ENCODE data around the gene GOLGA8B.
"Not testable (repeated sequence)": the region's sequence is repeated elsewhere in the genome, so short reads cannot be mapped to it uniquely, and the experiment has no call there.

The GOLGA8B gene

GRCh38 chr15:34597316-34597715, 13.9 kb upstream of the GOLGA8B start:
- no peak for DNase-seq (ENCODE audit: low read depth)

DNA sequence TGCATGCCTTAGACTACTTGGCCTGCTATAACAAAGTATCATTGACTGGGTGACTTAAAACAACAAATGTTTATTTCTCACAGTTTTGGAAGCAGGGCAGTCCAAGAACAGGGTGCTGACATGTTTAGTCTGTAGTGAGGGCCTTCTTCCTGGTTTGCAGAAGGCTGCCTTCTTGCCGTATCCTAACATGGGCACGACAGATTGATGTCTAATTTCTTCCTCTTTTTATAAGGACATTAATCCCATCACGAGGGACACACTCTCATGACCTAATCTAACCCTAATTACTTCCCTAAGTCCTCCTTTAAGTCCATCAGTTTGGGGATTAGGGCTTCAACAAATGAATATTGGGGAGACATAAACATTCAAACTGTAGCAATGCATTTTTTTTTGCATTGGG, 10.9 kb upstream of the GOLGA8B start:
- DNase-seq (ENCODE audit: low read depth), result no peak

GRCh38 chr15:34591306-34591705, 7.9 kb upstream of the GOLGA8B start:
- DNase-seq (ENCODE audit: low read depth), result no peak

- DNase-seq (ENCODE audit: low read depth), result peak; percentile 52
Observed at GRCh38 chr15:34588046-34588674, 4.7 kb upstream of the GOLGA8B start.

GRCh38 chr15:34585966-34586365, 2.5 kb upstream of the GOLGA8B start:
- DNase-seq (ENCODE audit: low read depth), result not testable (repeated sequence)

DNA sequence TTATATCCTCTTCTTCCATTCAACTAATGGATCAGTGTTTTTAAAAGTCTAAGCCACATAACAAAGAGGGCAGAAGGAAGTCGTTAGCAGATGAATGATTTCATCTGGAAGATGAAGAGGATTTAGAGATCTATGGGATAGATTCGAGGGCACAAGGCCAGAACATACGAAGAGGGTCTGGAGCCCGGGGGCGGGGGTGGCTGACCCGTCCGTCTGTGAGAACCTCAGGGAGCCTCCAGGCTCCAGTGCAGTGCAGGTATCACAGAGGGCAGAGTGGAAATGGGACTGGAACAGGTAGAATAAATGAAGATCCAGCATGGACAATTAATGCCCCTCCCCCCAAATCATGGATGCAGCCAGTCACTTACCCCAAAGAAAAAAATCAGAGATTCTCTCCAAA, 1.5 kb upstream of the GOLGA8B start:
- DNase-seq (ENCODE audit: low read depth), result no peak

DNA sequence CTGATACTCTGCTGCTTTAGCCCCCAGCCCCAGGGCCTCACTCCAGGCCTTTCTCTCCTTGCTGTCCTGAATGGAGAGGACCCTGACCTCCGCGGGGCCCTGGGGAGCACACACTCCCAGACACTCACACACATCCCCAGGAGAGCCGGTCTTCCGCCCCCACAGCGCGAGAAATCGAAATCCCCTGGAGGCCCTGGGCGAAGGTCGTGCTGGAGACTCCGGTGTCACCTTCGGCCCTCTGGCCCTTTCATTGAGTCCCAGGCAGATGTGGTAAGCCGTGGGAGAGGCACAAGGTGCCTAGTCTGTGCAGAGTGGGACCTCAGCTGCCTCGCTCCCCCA, 848 bp upstream of the GOLGA8B start:
- no peak for DNase-seq (ENCODE audit: low read depth)

GRCh38 chr15:34582461-34583371, 735 bp downstream of the GOLGA8B start:
- DNase-seq (ENCODE audit: low read depth), result no peak

GRCh38 chr15:34581687-34582460, 1.6 kb downstream of the GOLGA8B start:
- DNase-seq (ENCODE audit: low read depth), result not testable (repeated sequence)

DNA sequence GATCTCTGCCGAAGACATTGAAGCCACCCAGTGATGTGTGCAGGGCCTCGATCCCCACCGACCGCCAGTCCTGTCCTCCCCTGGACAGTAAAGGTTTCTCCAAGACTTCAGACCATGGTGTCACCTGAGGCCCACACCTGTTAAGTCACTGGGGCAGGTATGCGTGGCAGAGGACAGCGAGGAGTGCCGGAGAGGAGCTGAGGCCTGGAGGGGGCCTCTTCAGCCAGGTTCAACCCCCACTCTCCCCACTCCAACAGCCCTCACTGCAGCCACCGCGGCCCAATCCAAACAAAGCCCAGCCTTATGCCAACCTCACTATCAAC, 2.4 kb downstream of the GOLGA8B start:
- no peak for DNase-seq (ENCODE audit: low read depth)

GRCh38 chr15:34580251-34581042, 3.0 kb downstream of the GOLGA8B start:
- not testable (repeated sequence) for DNase-seq (ENCODE audit: low read depth)

GRCh38 chr15:34578283-34578674, 5.2 kb downstream of the GOLGA8B start:
- DNase-seq (ENCODE audit: low read depth), result no peak

DNA sequence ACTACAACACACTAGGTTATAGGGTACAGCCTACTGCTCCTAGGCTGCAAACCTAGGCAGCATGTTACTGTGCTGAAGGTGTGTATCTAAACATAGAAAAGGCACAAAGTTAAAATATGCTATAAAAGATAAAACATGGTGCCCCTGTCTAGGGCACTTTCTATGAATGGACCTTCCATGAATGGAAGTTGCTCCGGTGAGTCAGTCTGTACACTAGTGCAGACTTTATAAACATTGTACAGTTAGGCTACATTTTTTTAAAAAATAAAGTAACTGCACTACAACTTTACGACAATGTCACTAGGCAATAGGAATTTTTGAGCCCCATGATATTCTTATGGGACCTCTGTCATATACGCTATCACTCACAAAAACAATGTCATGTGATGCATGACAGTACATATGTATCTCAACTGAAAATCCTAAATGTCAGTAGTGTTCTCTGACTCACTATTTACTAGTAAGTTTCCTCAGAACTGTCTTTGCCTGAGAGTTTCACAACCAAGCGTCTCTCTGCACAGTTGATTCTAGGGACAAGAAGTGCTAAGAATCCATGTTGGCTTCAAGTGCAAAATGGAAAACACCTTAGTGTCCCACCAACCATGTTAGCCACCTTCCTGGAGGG, 5.7 kb downstream of the GOLGA8B start:
- not testable (repeated sequence) for DNase-seq (ENCODE audit: low read depth)

- DNase-seq (ENCODE audit: low read depth), result not testable (repeated sequence)
Observed at GRCh38 chr15:34575035-34575434, 8.4 kb downstream of the GOLGA8B start.

DNA sequence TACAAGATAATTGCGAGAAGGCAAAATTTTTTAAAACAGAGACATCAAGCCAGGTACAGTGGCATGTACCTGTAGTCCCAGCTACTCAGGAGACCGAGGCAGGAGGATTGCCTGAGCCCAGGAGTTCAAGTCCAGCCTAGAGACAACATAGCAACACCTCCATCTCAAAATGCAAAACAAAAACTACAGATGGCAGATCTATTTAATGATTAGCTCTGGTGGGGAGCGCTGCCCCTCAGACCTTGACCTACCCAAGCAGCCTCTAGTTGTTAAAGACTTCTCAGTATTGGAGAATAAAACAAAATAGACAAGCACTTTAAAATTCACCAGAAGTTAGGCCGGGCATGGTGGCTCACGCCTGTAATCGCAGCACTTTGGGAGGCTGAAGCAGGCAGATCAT, 10.5 kb downstream of the GOLGA8B start:
- not testable (repeated sequence) for DNase-seq (ENCODE audit: low read depth)

- not testable (repeated sequence) for DNase-seq (ENCODE audit: low read depth)
Observed at GRCh38 chr15:34572019-34572641, 11.3 kb downstream of the GOLGA8B start.

DNA sequence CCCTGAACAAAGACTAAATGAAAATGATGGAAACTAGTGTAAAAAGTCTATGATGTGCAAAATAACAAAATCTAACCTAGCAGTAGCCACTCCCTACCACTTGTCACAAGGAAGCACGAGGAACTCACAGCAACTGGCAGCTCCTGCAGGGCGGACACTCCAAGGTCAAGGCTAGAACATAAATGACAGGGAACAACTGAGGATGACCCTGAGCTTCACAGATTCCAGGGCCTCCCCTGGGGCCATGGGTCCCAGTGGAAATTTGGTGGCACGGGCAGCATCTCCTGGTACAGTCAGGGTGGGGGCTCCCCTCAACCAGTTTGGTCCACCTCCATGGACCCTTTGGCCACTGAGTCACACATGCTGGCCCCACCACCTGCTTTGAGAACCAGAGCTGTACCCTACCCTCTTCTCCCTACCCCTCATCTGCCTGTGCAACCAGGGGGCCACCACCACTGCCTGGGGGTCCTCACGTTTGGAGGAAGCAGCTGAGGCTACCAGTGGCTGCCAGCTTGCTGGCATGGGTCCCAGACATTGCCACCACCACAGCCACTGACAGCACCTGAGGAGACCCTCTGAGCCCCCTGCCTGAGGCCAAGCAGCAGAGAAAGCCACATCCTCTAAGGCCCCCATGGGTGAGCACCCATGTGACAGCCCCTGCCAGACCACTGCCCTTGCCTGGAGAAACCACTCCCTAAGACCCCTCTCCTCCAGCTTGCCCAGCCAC, 13.6 kb downstream of the GOLGA8B start:
- not testable (repeated sequence) for DNase-seq (ENCODE audit: low read depth)

DNA sequence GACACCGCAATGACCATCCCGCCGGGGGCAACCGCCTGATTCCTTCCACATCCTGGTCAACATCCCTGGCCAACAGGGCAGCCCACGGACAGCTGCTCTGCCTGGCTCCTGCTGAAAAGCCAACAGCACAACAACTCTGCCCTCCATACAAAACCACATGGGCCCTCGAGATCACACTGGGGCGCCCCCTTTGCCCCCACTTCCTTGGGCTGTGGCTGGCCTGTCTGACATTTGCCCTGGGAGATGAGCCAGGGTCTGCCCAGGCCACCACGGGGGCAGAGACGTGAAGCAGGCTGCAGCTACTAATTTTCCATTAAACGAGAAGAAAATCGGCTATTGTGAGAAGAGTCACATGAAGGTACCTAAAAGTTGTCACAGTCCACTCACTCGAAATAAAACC, 16.3 kb downstream of the GOLGA8B start:
- not testable (repeated sequence) for DNase-seq (ENCODE audit: low read depth)

DNA sequence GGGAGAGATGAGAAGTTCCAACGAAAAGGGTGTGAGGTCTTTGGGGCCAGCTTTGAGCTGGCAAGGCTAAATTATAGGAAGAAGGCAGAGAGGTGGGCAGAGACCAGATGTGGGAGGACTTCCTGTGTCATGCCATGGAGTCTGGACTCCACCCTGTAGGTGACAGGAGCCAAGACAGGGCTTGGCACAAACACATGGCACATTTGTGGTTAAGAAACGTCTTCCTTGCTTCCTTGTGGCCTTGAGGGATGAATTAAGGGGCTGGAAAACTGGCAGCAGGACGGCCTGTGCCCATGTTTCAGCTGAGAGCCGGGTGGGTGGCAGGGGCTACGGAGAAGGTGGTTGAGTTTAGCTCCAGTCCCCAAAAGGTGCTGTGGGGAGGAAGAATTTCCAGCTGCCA, 18.7 kb downstream of the GOLGA8B start:
- not testable (repeated sequence) for DNase-seq (ENCODE audit: low read depth)

- not testable (repeated sequence) for DNase-seq (ENCODE audit: low read depth)
Observed at GRCh38 chr15:34560814-34561213, 22.6 kb downstream of the GOLGA8B start.
